Limb (tissue), 2 donors: ENCODE data around the gene NKD2.

Source experiments
- DNase-seq, 2 donors: peaks; one replicate each; pipeline ENCODE4 v3.0.0-alpha.2; 2016; ENCODE audit errors: extremely low spot score in 2 of 2

The NKD2 gene

DNA sequence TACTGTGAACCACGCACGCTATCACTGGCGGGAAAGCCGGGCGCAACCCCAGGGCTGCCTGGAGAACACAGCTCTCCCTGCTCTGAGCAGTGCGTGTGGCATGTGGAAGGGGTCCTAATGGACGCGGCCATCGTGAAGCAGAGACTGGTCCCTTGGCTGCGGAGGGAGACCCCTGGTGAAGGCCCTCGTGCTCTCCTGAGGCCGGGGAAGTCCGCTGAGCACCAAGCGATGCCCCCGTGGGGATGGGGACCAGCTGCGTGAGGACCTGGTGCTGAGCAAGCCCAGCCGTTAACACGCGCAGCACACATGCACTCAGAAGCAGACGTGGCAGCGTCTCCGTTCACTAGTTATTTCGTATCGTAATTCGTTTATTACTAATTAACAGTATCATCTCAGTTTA is 78.8 kb downstream of the NKD2 start:
- no peak for DNase-seq

DNA sequence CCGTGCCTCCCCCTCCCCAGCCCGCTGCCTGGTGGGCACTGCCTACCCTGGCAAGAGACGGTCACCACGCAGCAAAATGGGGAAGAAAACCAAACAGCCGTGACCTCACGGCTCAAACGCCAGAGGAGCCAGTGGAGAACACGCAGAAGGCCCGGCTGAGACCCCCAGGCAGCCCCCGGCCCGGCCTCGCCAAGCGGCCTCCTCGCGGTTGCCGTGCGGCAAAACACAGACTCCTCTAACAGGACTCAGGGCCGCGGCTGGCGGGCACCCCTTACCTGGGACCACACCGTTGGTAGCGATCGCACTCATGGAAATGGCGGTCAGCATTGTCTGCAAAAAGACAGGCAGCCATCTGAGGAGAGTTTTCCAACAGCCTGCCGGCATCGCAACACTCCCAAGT is 79.4 kb downstream of the NKD2 start:
- no peak for DNase-seq
